NCI-H774 (cell line): Measurements from ENCODE around the gene SEPHS2.
"Not testable (repeated sequence)": the region's sequence is repeated elsewhere in the genome, so short reads cannot be mapped to it uniquely, and the experiment has no call there.

ENCODE experiments used
- DNase-seq: peaks from one replicate; lab custom pipeline; 2025; lab: John Stamatoyannopoulos, UW

SEPHS2 gene

DNA sequence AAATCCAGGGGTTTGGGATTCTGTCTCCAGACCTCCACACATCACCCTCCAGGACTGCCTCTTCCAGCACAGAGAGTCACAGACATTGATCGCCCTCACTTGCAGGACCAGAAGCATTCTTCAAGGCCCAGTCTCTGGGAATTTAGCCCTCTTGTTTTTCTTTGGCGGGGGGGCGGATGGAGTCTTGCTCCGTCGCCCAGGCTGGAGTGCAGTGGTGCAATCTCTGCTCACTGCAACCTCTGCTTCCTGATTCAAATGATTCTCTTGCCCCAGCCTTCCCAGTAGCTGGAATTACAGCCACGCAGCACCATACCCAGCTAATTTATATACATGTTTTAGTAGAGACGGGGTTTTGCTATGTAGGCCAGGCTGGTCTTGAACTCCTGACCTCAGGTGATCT is 18.4 kb upstream of the SEPHS2 start:
- no peak for DNase-seq

DNA sequence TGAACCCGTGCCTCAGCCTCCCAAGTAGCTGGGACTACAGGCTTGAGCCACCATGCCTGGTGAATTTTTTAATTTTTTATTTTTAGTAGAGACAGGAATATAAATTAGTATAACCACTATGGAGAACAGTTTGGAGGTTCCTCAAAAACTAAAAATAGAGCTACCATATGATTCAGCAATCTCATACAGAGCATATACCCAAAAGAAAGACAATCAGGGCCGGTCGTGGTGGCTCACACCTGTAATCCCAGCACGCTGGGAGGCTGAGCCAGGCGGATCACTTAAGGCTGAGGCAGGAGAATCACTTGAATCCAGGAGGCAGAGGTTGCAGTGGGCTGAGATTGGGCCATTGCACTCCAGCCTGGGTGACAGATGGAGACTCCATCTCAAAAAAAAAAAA is 15.8 kb upstream of the SEPHS2 start:
- DNase-seq: not testable (repeated sequence)

DNA sequence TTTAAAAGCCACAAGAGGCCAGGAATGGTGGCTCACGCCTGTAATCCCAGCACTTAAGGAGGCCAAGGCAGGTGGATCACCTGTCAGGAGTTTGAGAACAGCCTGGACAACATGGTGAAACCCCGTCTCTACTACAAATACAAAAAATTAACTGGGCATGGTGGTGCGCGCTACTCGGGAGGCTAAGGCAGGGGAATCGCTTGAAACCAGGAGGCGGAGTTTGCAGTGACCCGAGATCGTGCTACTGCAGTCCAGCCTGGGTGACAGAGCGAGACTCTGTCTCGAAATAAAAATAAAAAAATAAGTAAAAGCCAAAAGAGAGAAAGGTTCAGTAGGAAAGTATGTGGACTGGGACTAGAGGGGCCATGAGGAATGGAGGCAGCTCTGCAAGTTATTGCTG is 13.8 kb upstream of the SEPHS2 start:
- DNase-seq: no peak

DNA sequence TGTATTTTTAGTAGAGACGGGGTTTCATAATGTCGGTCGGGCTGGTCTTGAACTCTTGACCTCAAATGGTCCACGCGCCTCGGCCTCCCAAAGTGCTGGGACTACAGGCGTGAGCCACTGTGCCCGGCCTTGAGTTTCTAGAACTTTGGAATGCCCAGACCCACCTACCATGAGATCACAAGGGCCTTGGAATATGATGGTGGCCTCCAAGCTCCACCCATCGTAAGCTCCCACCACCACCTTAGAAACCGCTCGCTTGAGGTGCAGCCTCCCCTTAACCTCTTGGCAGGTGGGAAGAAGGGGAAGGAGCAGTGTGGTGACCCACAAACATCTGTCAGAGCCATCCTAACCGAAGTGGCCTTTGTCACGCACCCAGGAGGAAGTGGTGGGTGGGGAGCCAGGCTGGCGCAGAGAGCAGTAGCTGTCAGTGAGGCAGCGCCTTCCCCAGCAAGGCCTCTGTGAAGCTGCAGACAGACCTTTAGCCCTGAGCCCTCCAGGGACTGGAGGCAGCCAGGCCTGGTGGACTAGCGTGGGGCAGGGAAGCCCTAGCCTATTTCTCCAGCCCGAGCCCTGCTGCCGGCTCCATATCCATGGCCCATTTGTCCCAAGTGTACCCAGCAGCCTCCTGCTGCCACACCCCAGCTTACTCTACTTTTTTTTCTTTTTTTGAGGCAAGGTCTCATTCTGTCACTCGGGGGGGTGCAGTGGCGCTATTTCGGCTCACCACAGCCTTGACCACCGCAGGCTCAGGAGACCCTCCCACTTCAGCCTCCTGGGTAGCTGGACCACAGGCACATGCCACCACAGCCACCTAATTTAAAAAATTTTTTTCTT is 13.1 kb upstream of the SEPHS2 start:
- DNase-seq: no peak

DNA sequence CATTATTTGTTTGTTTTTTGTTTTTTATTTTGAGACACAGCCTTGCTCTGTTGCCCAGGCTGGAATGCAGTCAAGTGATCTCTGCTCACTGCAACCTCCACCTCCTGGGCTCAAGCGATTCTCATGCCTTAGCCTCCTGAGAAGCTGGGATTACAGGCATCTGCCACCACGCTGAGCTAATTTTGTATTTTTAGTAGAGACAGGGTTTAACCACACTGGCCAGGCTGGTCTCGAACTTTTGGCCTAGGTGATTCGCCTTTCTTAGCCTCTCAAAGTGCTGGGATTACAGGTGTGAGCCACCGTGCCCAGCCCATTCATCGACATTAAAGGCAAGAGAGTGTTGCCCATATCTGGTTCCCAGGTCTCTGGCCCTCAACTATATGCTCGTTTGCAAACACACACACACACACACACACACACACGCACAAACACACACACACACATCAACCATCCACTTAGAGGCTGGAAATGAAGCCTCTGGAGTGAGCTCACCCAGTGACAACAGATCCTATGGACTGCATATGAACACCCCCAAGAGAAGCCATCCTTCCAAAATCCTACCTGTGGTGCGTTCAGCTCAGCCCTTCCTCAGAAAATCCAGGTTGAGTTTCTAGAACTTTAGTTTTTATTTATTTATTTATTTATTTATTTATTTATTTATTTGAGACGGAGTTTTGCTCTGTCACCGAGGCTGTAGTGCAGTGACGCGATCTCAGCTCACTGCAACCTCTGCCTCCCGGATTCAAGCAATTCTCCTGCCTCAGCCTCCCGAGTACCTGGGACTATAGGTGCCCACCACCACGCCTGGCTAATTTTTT is 12.3 kb upstream of the SEPHS2 start:
- no peak for DNase-seq

DNA sequence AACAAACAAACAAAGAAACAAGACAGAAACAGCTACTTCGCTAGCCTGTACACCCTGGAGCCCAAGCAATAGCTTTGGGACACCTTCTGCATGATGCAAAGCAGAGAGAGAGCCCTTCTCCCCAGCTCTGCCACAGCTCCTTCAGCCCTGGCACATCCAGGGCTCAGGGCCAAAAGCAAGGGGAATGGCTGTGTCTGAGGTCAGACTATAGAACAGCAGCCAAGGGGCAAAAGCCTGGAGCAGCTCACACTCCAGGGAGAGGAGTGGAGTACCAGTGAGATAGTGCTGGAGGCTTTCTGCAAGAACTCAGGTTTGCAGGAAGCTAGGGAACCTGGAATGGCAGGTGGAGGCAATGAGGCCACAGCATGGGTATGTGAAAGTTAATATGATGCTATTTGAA is 11.6 kb upstream of the SEPHS2 start:
- no peak for DNase-seq

DNA sequence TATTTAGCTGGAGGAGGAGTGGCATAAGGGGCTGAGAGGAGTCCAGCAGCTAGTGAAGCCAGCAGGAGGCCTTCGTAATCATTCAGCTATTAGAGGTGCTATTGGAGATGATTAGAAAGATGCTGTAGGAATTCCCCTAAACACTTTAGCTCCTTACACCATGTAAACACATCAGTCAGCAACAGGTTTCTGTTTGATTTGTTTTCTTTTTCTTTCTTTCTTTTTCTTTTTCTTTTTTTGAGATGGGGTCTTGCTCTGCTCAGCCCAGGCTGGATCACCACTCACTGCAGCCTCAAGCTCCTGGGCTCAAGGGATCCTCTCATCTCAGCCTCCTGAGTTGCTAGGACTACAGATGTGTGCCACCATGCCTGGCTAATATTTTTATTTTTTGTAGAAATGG is 10.6 kb upstream of the SEPHS2 start:
- DNase-seq: no peak

DNA sequence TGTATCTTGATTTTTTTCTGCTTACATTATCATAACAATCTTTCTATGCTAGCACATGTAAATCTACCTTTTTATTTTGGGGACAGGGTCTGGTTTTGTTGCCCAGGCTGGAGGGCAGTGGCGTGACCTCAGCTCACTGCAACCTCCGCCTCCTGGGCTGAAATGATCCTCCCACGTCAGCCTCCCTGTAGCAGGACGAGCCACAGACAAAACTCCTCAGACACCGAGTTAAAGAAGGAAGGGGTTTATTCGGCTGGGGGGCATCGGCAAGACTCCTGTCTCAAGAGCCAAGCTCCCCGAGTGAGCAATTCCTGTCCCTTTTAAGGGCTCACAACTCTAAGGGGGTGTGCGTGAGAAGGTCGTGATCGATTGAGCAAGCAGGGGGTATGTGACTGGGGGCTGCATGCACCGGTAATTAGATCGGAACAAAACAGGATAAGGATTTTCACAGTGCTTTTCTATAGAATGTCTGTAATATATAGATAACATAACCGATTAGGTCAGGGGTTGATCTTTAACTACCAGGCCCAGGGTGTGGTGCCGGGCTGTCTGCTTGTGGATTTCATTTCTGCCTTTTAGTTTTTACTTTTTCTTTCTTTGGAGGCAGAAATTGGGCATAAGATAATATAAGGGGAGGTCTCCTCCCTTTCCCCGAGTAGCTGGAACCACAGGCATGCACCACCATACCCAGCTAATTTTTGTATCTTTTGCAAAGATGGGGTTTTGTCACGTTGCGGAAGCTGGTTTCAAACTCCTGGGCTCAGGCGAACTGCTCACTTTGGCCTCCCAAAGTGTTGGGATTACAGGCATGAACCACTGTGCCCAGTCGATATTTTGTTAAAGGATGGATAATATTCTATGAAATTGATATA is 7.3 kb upstream of the SEPHS2 start:
- not testable (repeated sequence) for DNase-seq

DNA sequence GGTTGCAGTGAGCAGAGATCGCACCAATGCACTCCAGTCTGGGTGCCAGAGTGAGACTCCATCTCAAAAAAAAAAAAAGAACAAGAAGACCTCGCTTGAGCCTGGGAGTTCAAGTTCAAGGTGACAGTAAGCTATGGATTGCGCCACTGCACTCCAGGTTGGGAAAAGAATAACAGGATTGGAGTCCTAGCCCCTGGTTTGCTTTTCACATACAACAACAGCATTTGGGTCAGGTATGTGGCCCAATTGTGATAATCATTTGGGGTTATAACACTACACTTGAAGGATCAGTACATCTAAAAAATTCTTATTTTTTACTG is 3.4 kb upstream of the SEPHS2 start:
- DNase-seq: no peak

DNA sequence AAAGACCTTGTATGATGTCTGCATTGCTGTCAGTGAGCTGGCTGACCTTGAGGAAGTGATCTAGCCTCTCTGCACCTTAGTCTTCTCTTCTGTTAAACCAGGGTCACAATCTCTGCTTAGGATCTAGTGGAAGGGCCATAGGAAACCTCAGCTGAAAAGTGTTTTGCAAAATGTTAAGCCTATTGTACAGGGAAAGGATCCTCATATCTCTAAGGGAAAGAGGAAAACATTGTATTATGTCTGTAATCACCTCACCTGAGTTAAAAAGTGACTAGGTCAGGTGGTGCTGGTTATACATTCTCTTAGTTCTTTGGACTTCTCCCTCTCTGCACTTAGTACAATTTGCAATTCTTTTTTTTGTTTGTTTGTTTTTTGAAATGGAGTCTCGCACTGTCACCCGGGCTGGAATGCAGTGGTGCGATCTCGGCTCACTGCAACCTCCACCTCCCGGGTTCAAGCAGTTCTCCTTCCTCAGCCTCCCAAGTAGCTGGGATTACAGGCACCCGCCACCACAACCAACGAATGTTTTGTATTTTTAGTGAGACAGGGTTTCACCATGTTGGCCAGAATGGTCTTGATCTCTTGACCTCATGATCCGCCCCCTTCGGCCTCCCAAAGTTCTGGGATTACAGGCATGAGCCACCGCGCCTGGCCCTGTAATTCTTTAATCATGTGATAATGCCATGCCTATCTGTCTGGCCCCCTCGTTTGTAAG is 2.0 kb upstream of the SEPHS2 start:
- DNase-seq: no peak

DNA sequence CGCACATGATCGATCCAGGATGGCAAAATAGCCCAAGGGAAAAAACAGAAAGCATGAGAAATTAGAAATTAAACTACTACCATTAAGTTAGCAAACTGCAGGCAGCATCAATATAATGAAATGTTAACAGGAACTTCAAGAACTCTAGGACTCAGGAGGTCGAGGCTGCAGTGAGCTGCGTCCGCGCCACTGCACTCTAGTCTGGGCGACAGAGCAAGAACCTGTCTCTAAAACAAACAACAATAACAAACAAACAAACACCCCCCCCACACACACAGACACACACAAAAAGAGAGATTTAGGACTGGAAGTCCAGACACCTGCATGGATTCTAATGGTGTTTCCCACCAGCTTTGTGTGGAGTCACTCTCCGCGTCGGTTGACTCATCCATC is 525 bp upstream of the SEPHS2 start:
- DNase-seq: no peak

DNA sequence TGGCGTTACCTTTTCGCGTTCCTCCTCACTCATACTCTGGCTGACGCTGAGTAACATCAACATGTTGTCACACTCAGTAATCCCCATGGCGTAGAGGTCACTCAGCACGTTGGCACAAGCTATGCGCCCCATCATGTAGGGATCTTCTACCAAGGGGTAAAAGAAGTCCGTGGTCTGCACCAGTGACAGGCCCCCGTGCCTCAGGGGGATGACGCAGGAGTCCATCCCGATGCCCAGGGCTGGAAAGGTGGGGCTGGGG is 596 bp downstream of the SEPHS2 start:
- no peak for DNase-seq

DNA sequence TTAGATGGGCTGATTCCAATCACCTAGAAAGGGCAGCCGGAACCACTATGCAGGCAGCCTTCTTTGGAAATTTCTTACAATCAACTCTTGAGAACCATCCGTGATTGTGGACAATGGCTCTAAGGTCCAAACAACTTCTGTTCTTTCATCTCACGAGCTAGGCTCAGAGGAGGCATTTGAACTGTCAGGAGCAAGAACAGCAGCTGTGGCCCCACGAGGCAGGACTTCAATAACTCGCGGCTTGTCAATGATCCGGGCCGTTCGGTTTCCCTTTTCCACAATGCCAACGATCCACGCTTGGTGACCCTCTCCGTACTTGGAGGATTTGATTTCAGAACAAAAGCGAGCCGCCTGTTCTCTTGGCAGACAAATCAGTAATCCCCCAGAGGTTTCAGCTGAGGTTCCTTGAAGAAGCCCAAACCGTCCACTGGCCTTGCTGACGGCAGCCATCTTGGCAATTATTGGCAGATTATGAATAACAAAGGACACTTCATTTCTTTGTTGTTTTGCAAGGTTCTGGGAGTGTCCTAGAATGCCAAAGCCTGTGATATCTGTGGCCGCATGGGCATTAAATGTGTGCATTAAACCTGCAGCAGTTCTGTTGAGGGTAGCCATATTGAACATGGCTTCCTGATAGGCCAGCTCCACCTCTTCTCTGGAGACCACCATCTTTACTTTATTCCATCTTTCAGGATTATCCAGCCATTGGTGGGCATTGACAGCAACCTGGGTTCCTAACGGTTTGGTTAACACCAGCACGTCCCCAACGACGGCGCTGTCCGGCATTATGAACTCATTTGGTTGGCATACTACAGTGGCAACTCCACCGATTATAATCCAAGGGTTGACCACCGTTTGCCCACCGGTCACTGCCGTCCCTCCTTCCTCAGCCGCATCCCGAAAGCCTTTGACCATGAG is 1.2 kb downstream of the SEPHS2 start:
- DNase-seq: no peak

DNA sequence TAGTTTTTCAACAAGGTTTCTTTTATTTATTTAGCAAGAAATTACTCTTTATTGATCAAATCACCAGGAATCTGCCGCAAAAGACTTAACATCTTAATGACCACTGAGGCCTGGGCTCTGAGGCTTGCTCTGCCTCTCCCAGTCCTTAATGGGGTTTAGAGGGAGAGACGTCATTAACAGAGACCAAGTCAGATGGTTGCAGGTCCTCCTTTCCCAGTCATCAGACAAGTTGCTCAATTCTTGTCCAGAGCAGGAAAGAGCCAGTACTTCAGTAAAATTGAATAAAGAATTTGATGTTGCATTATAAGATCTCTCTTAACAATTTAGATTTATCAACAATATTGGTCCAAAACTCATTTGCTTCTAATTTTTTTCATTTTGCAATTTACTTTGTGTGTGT is 2.0 kb downstream of the SEPHS2 start:
- no peak for DNase-seq

DNA sequence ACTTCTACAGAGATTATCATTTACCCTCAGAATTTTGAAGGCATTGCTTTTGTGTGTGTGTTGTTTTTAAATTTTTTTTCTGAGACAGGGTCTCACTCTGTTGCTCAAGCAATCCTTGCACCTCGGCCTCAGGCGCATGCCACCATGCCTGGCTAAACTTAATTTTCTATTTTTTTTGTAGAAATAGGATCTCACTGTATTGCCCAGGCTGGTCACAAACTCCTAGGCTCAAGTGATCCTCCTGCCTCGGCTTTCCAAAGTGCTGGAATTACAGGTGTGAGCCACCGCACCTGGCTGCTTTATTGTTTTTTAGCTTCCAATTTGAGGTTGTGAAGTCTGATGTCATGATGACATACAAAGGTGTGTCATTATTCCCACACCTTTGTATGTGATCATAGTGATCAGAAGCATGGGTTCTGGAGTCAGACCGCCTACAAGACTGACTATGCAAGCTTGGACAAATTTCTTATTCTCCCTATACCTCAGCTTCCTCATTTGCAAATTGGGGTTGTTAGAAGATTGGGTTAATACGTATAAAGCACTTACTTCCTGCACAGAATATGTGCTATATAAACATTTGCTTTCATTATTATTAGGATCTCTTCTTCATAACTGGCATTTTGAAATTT is 5.8 kb downstream of the SEPHS2 start:
- DNase-seq: no peak

DNA sequence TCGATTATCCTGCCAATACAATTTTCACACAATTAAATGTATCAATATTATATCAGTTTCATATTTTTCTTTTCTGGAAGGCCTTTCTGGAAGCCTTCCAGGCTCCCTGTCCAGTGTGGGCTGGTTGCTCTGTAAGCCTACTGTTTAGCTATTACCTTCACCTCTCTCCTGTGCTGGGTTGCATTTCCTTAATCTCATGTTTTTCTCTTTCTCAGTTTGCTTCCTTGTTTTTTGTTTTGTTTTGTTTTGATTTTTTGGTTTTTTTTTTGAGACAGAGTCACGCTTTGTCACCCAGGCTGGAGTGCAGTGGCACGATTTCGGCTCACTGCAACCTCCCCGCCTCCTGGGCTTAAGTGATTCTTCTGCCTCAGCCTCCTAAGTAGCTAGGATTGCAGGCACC is 6.8 kb downstream of the SEPHS2 start:
- no peak for DNase-seq

DNA sequence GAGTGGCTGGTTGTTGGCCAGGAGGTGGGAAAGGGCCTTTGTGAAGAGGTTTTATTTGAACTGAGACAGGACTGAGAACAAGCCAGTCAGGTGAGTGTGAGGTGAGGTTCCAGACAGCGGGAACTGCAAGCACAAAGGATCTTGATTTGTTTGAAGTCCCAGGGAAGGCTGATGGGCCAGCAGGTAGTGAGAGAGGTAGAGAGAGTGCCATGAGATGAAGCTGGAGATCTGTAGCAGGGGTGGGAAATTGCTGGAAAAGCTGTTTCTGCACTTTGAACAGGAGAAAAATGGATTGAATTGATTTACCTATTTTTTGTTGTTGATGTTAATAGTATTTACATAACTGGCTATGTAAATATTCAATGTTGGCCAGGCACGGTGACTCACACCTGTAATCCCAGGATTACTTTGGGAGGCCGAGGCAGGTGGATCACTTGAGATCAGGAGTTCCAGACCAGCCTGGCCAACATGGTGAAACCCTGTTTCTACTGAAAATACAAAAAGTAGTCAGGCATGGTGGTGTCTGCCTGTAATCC is 8.1 kb downstream of the SEPHS2 start:
- DNase-seq: peak; percentile 78

DNA sequence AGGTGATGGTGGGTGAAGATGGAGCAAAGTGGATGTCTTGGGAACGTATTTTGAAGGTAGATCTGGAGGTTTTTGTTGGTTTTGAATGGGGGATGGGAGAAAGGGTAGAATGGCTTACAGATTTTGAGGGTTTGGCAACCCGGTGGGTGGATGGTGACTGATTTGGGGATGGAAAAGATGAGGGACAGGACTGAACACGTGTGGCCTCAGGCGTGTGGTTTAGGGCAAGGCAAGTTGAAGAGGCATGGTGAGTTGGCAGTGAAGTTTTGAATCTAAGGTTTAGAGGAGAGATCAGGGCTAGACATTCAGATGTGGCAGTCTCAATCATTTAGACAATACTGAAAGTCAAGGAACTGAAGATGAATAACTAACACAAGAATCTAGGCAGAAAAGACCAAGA is 10.8 kb downstream of the SEPHS2 start:
- DNase-seq: no peak

DNA sequence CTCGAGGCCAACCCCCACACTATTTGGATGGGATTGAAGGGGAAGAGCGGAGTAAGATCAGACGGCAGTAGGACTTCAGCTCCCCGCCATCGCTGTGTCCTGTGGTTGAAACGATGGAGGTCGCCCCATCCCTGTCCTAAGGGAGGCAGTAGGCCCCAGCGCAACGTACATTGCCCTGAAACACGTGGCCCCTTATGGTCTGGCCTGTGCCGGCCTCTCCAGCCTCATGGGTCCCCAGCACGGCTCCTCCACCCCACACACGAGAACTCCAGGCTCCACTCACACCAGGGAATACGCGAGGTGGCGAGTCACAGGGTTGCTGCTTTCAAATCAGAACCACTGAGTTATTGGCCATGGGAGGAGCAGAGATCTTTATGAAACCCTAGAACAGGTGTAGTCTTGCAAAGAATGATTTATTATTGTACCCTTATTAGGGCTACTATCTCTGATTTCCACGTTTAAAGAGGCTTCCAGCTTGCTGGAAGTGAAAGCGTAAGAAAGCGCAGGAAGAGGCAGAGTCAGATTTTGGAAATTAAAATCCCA is 15.2 kb downstream of the SEPHS2 start:
- DNase-seq: no peak
